Measurements from ENCODE around the gene NCS1. TPM values are rescaled to one million over a fixed set of nuclear protein-coding genes. Genes with fewer than 3 reads are reported as not detected.

The NCS1 gene
- total RNA-seq, 1 experiment from 2014 or later = 68.7 TPM

GRCh38 chr9:130138171-130138653 lies 34.0 kb upstream of the NCS1 start:
- Histone ChIP-seq H3K9ac (ENCODE audit: low read length) (no peak overlapping the region), H3K27ac (ENCODE audit: low read depth, low read length) (no peak overlapping the region), H3K36me3 (ENCODE audit: control insufficient read depth in 1 of 2, insufficient read depth in 2 of 2, low read length in 2 of 2) (no peaks in the 10 kb centered on the region), H3K4me1 (ENCODE audit: control insufficient read depth in 1 of 2, insufficient read depth in 2 of 2, low read length in 2 of 2) (peaks cover 0 to 17% of the 10 kb centered on the region in 2 experiments; a peak in 2 of 4 replicates), H3K4me3 (replicated peaks in 1 of 2; ENCODE audit: low read depth in 1 of 2, low read length in 2 of 2) (no peak overlapping the region), H3K9me3 (ENCODE audit: control insufficient read depth in 1 of 2, insufficient read depth in 1 of 2, low read depth in 1 of 2, low read length in 2 of 2) (no peaks in the 10 kb centered on the region), H3K79me2 (ENCODE audit: insufficient read depth, low read length) (no peaks in the 10 kb centered on the region), H3K4me2 (ENCODE audit: low read length) (peak overlapping the region; percentile 7; the same call in 1 of the 2 replicates), H3K9me2 (ENCODE audit: insufficient read depth) (no peaks in the 10 kb centered on the region), H4K20me1 (ENCODE audit: insufficient read depth) (no peaks in the 10 kb centered on the region), H3K27me3 (ENCODE audit: insufficient read depth, low read length) (peaks cover 4% of the 10 kb centered on the region; the same call in 1 of the 2 replicates), H2AFZ (ENCODE audit: low read depth, low read length, poor library complexity, severe bottlenecking) (no peak overlapping the region)
- DNase-seq (ENCODE audit: low read depth, low spot score) = no peak
- ChIA-PET CTCF (no interaction called here), RAD21 (ENCODE audit: low non-redundant PET in 1 of 2, low total read pairs in 2 of 2, uncharacterized antibody in 2 of 2, unreplicated experiment in 2 of 2) (no interaction called here), POLR2A (no interaction called here)
- intact Hi-C loops (cut with micrococcal nuclease) = no loop called here
- peak; percentile 43; the same call in 1 of the 2 replicates for ATAC-seq
- TF ChIP-seq ZNF274 (IDR thresholded peaks at IDR 0.05; ENCODE audit: low read depth, low read length) (no peak), POLR2AphosphoS5 (IDR thresholded peaks at IDR 0.05; ENCODE audit: low read depth, low read length) (no peak), CEBPB (IDR thresholded peaks at IDR 0.05; ENCODE audit: low read depth) (no peak), SIN3A (IDR thresholded peaks at IDR 0.05; ENCODE audit: low read depth) (no peak)
- no TSS peak for BruUV-seq (replicated peaks)

DNA sequence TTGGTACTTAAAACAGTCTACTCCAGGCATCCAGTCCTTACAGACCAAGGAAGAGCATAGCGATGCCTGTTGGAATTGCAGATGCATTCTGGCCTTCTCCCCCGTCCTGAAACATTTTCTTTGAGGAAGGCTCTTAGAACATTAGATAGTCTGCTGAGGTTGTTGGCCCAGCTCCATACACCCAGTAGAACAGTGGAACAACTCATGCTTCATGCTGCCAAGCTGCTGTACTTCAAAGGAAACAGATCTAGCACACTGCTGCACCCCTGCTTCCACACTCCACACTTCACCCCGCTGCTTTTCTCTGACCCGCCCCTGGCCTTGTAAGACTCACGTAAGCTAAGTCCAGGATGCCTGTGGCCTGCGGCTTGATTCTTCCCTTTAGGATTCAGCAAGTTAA lies 33.4 kb upstream of the NCS1 start:
- no peak for DNase-seq (ENCODE audit: low read depth, low spot score)
- no TSS peak for BruUV-seq (replicated peaks)
- Histone ChIP-seq H3K4me1 (ENCODE audit: control insufficient read depth in 1 of 2, insufficient read depth in 2 of 2, low read length in 2 of 2) (peaks cover 0 to 17% of the 10 kb centered on the region in 2 experiments; a peak in 2 of 4 replicates), H3K4me3 (replicated peaks in 1 of 2; ENCODE audit: low read depth in 1 of 2, low read length in 2 of 2) (no peak overlapping the region), H4K20me1 (ENCODE audit: insufficient read depth) (no peaks in the 10 kb centered on the region), H3K4me2 (ENCODE audit: low read length) (no peak overlapping the region), H3K27me3 (ENCODE audit: insufficient read depth, low read length) (peaks cover 9% of the 10 kb centered on the region; the same call in 1 of the 2 replicates), H3K79me2 (ENCODE audit: insufficient read depth, low read length) (no peaks in the 10 kb centered on the region), H3K27ac (ENCODE audit: low read depth, low read length) (no peak overlapping the region), H3K9me3 (ENCODE audit: control insufficient read depth in 1 of 2, insufficient read depth in 1 of 2, low read depth in 1 of 2, low read length in 2 of 2) (no peaks in the 10 kb centered on the region), H3K9me2 (ENCODE audit: insufficient read depth) (no peaks in the 10 kb centered on the region), H3K9ac (ENCODE audit: low read length) (no peak overlapping the region), H2AFZ (ENCODE audit: low read depth, low read length, poor library complexity, severe bottlenecking) (no peak overlapping the region), H3K36me3 (ENCODE audit: control insufficient read depth in 1 of 2, insufficient read depth in 2 of 2, low read length in 2 of 2) (no peaks in the 10 kb centered on the region)
- ChIA-PET CTCF (no interaction called here), RAD21 (ENCODE audit: low non-redundant PET in 1 of 2, low total read pairs in 2 of 2, uncharacterized antibody in 2 of 2, unreplicated experiment in 2 of 2) (no interaction called here), POLR2A (no interaction called here)
- intact Hi-C loops (cut with micrococcal nuclease) = no loop called here
- TF ChIP-seq CBX3 (IDR thresholded peaks at IDR 0.05; ENCODE audit: low read depth) (no peak), TCF7L2 (IDR thresholded peaks at IDR 0.05; ENCODE audit: borderline replicate concordance, extremely low read depth, insufficient read depth, insufficient read length) (peak; percentile 19)
- peak; percentile 36; the same call in 1 of the 2 replicates for ATAC-seq
